IPS-NIHi11 (cell line): ENCODE data around the gene FBXW4.
"Not testable (repeated sequence)": the region's sequence is repeated elsewhere in the genome, so short reads cannot be mapped to it uniquely, and the experiment has no call there.

Experiments used
- DNase-seq: peaks from one replicate; pipeline ENCODE4 v3.0.0; 2012; ENCODE audit warnings: mixed read lengths, low spot score

The FBXW4 gene

DNA sequence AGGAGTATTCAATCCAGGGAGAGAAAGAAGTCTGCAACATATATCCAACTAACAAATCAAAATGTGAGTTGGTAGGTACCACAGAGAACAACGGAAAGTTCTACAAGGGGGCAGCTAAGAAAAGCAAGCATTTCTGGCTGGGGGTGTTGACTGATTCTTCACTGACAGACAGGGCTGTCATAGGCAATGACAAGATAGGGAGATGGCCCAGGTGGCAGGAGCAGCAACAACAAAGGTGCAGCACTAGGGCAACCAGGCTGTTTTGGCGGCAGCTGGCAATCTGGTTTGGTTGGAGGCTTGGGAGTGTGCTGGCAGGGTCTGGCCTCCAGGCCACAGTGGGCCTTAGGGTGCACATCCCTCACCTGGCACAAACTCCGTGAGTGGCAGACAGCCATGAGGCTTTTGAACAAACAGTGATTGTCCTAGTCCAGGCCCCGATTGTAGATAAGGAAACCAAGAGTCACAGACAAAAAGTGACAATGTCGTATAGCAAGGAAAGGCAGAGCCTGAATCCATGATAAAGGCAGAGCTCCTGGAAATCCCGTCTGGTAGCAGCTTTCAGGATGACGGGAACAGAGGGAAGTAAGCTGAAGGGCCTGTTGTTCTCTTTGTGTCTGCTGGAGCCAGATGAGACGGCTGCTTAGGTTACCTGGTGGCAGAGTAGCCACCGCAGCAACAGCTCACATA lies 78.4 kb downstream of the FBXW4 start:
- DNase-seq = no peak

GRCh38 chr10:101615525-101616116 lies 79.3 kb downstream of the FBXW4 start:
- no peak for DNase-seq

- DNase-seq = no peak
Observed at GRCh38 chr10:101614663-101615524, 80.1 kb downstream of the FBXW4 start.

DNA sequence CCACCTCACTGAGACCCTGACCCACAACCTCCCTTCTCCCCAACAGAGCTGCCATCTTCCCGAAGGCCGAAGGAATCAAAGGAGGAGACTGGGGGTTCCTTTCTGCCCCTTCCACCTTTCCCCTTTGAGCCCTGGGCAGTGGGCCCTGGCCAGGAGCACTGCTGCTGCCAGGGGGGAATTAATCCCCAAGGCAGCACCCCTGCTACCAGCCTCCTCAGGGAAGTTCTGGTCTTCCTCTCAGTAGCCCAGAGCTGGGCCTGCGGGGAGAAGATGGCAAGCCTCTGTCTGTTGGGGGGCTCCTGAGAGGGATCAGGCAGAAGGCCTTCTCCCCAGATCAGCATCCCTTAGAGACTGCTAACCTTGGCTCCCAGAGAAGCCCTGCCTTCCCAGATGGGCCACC lies 81.3 kb downstream of the FBXW4 start:
- DNase-seq = no peak

GRCh38 chr10:101612872-101613271 lies 82.1 kb downstream of the FBXW4 start:
- DNase-seq = no peak

DNA sequence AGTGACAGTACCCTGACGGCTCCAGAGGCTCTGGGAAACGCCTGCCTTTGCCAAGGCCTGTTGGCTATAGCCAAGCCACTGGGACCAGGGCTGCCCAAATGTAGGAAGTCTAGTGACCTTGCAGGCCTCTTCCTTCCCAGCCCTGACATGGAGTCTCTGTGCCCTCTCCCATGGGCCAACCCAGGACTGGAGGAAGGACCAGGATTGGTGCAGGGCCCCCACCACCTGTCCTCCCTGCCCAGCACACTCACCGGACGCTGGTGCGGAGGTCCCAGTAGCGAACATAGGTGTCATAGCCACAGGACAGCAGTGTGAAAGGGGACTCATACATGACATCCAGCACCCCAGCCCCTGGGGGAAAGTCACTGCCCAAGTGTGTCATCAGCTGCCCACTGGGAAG lies 82.9 kb downstream of the FBXW4 start:
- no peak for DNase-seq

- no peak for DNase-seq
Observed at GRCh38 chr10:101611096-101611905, 83.7 kb downstream of the FBXW4 start.

GRCh38 chr10:101609481-101609880 lies 85.5 kb downstream of the FBXW4 start:
- no peak for DNase-seq

- DNase-seq = no peak
Observed at GRCh38 chr10:101607124-101607523, 87.8 kb downstream of the FBXW4 start.

DNA sequence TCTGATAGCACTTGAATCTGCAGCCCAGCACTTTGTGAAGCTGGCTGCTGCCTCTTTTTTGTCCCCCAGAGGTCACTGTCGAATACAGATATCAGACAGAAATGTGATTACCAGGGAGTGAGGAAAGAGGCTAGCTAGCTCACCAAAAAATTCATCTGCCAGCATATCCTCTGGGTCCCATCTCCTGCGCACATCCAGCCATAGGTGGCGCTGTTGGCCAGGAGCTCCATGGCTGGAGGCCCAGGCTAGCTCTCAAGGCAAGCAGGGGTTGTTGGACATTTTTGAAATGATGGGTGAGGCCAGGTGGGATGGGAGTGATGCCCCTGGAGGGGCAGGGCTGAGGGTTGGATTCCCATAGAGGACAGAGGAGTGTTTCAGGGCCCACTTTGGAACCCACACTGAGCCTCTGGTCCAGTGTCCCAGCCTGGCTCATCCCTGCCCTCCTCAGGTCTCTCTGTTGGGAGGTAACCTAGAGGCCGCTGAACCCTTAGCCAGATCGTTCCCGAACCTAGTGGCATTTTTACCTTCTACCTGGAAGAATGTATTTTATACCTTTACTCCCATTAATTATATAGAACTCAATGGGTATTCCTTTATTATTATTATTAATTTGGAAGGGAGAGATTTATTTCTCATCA lies 92.1 kb downstream of the FBXW4 start:
- DNase-seq = peak; percentile 93

- DNase-seq = no peak
Observed at GRCh38 chr10:101601541-101601940, 93.4 kb downstream of the FBXW4 start.

GRCh38 chr10:101597091-101597900 lies 97.7 kb downstream of the FBXW4 start:
- no peak for DNase-seq

DNA sequence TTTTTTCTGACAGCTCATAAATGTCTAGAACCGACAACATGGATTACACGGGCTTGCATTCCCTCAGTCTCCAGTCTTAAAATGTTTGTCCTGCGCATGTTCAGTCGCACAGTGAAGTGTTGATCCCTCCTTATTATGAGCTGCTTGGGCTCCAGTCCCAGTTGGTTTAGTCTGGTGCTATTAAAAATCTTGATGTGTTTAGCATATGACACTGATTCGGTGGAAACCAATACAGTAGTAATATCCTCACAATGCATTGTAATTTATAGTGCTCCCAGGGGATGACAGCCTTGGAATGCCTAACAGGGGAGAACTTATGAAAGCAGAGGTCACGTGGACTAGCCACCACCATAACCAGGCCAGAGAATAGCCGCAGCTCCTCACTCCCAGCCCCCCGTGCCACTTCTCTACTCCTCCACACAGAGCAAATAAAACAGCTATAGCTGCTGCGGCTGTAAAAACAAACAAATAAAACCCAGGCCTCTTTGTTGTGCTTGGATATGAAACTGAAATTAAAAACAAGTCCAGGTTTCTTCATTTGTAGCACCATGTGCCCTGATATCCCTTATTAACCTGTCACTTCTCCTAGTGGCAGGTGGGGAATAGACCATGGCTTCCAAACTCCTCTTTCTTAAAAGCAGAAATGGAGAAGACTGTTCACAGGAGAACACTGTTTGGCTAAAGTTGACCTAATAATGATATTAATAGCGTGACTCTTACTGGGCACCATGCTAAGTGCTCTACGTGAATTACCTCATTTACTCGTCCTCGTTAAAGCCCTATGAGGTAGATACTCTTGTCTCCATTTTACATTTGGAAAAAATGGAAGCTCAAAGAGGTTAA lies 99.2 kb downstream of the FBXW4 start:
- no peak for DNase-seq

DNA sequence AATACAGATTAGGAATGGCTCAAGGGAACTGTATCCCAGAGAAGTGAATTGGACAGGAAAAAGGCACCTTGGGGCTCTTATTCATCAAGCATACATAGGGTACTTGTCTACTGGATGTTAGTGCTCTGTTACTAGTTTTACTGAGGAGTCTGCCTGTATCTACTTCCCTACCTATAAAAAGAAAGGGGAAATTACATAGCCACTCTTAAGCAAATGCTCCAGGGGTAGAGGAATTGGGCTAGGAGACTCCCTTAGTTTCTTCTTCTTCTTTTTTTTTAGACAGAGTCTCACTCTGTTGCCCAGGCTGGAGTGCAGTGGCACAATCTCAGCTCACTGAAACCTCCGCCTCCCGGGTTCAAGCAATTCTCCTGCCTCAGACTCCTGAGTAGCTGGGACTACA lies 101.6 kb downstream of the FBXW4 start:
- not testable (repeated sequence) for DNase-seq

- DNase-seq = no peak
Observed at GRCh38 chr10:101588879-101589278, 106.1 kb downstream of the FBXW4 start.

DNA sequence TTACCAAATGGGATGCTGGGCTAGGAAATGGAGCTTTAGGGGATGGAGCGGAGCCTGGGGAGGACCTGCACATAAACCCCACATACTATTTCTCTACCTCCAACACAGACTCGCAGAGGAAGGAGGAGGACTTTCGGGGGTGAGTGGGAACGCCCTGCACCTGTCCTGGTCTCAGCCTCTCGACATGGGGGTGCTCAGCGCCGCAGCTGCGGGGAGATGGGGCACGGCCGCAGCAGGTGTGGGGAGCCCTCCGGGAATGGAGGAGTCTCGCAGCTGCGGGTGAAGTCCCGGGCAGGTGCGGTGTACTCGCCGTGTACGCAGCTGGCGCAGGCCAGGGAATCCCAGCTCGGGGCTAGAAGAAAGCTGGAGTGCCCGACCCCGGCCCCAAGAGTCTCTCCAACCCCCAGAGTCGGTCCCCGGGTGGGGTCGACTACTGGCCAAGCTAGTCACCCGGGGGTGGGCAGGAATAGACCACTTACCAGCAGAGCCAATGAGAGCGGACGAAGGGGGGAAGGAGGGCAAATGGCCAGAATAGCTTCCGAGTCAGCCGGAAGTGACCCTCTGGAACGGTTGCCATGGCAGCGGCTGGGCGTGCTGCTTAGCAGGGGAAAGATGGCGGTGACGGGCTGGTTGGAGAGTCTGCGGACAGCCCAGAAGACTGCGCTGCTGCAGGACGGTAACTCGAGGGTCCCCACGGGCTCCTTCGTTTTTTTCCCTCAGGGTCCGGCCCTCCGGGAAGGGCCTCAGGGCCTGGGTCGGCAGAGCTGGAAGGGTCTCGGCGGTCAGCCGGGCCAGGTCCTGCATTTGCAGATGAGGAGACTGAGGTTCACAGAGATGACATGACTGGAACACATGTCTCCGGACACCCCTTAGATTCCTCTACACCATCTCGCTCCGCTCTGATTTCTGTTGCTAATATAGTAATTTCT lies 107.0 kb downstream of the FBXW4 start, which contains the start of the genes DPCD and POLL:
Gene DPCD, plus strand, starts transcription at position 597 of the 929 bp plus-strand sequence. Its CDS starts 16 bp downstream, at position 613.
Gene POLL, minus strand, starts transcription at position 533 of the 929 bp plus-strand sequence. CDS start 897 bp downstream, outside the sequence.
- DNase-seq = peak; percentile 100

- no peak for DNase-seq
Observed at GRCh38 chr10:101585841-101586240, 109.1 kb downstream of the FBXW4 start.
